Endothelial cell of umbilical vein (primary cell): Measurements from ENCODE around the gene MAP3K21. TPM values are rescaled to one million over a fixed set of nuclear protein-coding genes. Genes with fewer than 3 reads are reported as not detected.
A peak's percentile ranks its signal among the peaks of the same experiment; 100 is the strongest.

Experiments
- BruUV-seq: library from RNA; stranded (reverse); fragments of 400-500 nt; replicated peaks from 2 replicates; lab custom pipeline; 2021; lab: Mats Ljungman, UMichigan
- CTCF ChIA-PET: fragments of 300-600, 350-600 bp; sonication (Branson Sonifier 250); formaldehyde crosslinking; loops from one replicate; lab custom pipeline; 2021; ENCODE audit warnings: antibody characterized with exemption, inconsistent platforms; lab: Charles Lee
- POLR2A ChIA-PET: fragments of 300-600, 350-600 bp; sonication (Branson Sonifier 250); formaldehyde crosslinking; loops from one replicate; lab custom pipeline; 2021; ENCODE audit warnings: antibody characterized with exemption, inconsistent platforms; lab: Charles Lee
- DNase-seq: peaks from one replicate; pipeline ENCODE4 v3.0.0-alpha.2; 2011; ENCODE audit warnings: low read depth, low spot score
- FAIRE-seq: peaks from 2 replicates; lab custom pipeline; 2011; peaks lifted over from hg19 to GRCh38; lab: Jason Lieb, UNC
- H2AFZ ChIP-seq: 2 replicates; pipeline ENCODE4 v1.6.0; 2012; ENCODE audit warnings: low read depth, low read length, control low read depth, inconsistent platforms
- H3K27ac ChIP-seq: 2 replicates; pipeline ENCODE4 v1.5.1; 2011; ENCODE audit warnings: low read depth, mild to moderate bottlenecking, control low read depth, low read length, moderate library complexity; ENCODE audit not compliant: insufficient read depth
- H3K27me3 ChIP-seq, 2 experiments: 2 replicates each; pipeline versions ENCODE4 v1.6.0 to v1.6.1; 2011; ENCODE audit warnings: low read length in 2 of 2, mixed read lengths in 1 of 2; ENCODE audit not compliant: control insufficient read depth in 2 of 2, insufficient read depth in 2 of 2
- H3K36me3 ChIP-seq, 2 experiments: 2 replicates in 1 of 2; 3 replicates in 1 of 2; pipeline ENCODE4 v1.5.1; 2011; ENCODE audit warnings: low read length in 2 of 2, mild to moderate bottlenecking in 1 of 2, moderate library complexity in 1 of 2; ENCODE audit not compliant: control insufficient read depth in 2 of 2, insufficient read depth in 2 of 2; ENCODE audit errors: extremely low read depth in 1 of 2
- H3K4me1 ChIP-seq: 3 replicates; pipeline ENCODE4 v1.5.1; 2011; ENCODE audit warnings: mild to moderate bottlenecking, low read length; ENCODE audit not compliant: control insufficient read depth, insufficient read depth; ENCODE audit errors: extremely low read depth
- H3K4me2 ChIP-seq: 2 replicates; pipeline ENCODE4 v1.6.1; 2011; ENCODE audit warnings: low read length, control low read depth, mixed read lengths; ENCODE audit not compliant: insufficient read depth
- H3K4me3 ChIP-seq, 3 experiments: fragments of 200-600 bp in 1 of 3; sonication (generic), shearing (Covaris generic) in 1 of 3; replicated peaks in 1 of 3; 2 replicates each; pipeline ENCODE4 v1.5.1; 2011 to 2016; ENCODE audit warnings: control low read depth in 3 of 3, low read length in 3 of 3, mild to moderate bottlenecking in 2 of 3, inconsistent platforms in 1 of 3, low read depth in 1 of 3, moderate library complexity in 1 of 3; ENCODE audit not compliant: insufficient read depth in 1 of 3
- H3K79me2 ChIP-seq: 2 replicates; pipeline ENCODE4 v1.6.0; 2012; ENCODE audit warnings: low read length, inconsistent platforms; ENCODE audit not compliant: control insufficient read depth, insufficient read depth
- H3K9ac ChIP-seq: replicated peaks from 2 replicates; pipeline ENCODE3; 2011; ENCODE audit warnings: low read length, control low read depth; ENCODE audit not compliant: insufficient read depth; ENCODE audit errors: extremely low read depth
- H3K9me1 ChIP-seq: replicated peaks from 3 replicates; pipeline ENCODE4 v1.6.0; 2011; ENCODE audit warnings: mild to moderate bottlenecking, low read length; ENCODE audit not compliant: control insufficient read depth, insufficient read depth; ENCODE audit errors: extremely low read depth
- H3K9me3 ChIP-seq: replicated peaks from 2 replicates; pipeline ENCODE4 v1.5.1; 2012; ENCODE audit warnings: low read length, inconsistent platforms; ENCODE audit not compliant: control insufficient read depth, insufficient read depth
- H4K20me1 ChIP-seq: replicated peaks from 2 replicates; pipeline ENCODE3; 2011; ENCODE audit warnings: mild to moderate bottlenecking, low read length; ENCODE audit not compliant: control insufficient read depth, insufficient read depth; ENCODE audit errors: extremely low read depth
- EZH2 ChIP-seq: IDR thresholded peaks from 2 replicates; pipeline ENCODE4 v1.6.1; 2012; ENCODE audit warnings: borderline replicate concordance, low read depth, mild to moderate bottlenecking, moderate library complexity, low read length, inconsistent platforms; ENCODE audit not compliant: severe bottlenecking
- MYC ChIP-seq: IDR thresholded peaks from one replicate; pipeline ENCODE4 v1.6.1; 2011; ENCODE audit warnings: mild to moderate bottlenecking, low read depth, low read length
- POLR2AphosphoS5 ChIP-seq: IDR thresholded peaks from 2 replicates; pipeline ENCODE4 v1.6.1; 2012; ENCODE audit warnings: low read depth, mild to moderate bottlenecking, control low read depth, low read length, moderate library complexity; ENCODE audit not compliant: insufficient read depth
- dilution Hi-C: fragments of 300-500 bp; cut with MboI; formaldehyde crosslinking; loops from one replicate; pipeline ENCODE4 v1.15.0; 2019; ENCODE audit warnings: low sequenced_read_pairs; ENCODE audit not compliant: extremely low pct_ligation_motif_present
- intact Hi-C: fragments of 100-400 bp; cut with micrococcal nuclease; formaldehyde crosslinking; loops from one replicate; pipeline ENCODE4 v1.10.0; 2022
- polyA plus RNA-seq, 4 experiments: library from polyadenylated mRNA; depleted of rRNA in 3 of 4; stranded (reverse) in 3 of 4; unstranded in 1 of 4; fragments of >200 nt; gene quantifications; 2 replicates each; pipeline versions ENCODE4 v1.2.1 to v1.2.3, GENCODE V29; 2011 to 2012; ENCODE audit warnings: missing spikeins in 1 of 4
- total RNA-seq: library from RNA; stranded (reverse); gene quantifications from 2 replicates; pipeline ENCODE4 v1.2.3, GENCODE V29; 2021
- TF ChIP-seq, protein P1 (sequence below): IDR thresholded peaks from 2 replicates; pipeline ENCODE4 v1.6.1; 2011; ENCODE audit not compliant: insufficient read depth, insufficient read length
- TF ChIP-seq, protein P2 (sequence below), 2 donors: IDR thresholded peaks; 1 replicate in 1 of 2; 2 replicates in 1 of 2; pipeline ENCODE4 v1.5.1; 2011; ENCODE audit warnings: low read length in 2 of 2, mild to moderate bottlenecking in 2 of 2, moderate library complexity in 2 of 2, control low read depth in 1 of 2, inconsistent platforms in 1 of 2, low read depth in 1 of 2; ENCODE audit not compliant: insufficient read depth in 1 of 2; ENCODE audit errors: extremely low read depth in 1 of 2

Gene MAP3K21
- total and polyA plus RNA-seq, 2 donors (not counting 3 experiments of a cell fraction or from before 2014, with no cell fraction given): 0.65 to 0.95 TPM

DNA sequence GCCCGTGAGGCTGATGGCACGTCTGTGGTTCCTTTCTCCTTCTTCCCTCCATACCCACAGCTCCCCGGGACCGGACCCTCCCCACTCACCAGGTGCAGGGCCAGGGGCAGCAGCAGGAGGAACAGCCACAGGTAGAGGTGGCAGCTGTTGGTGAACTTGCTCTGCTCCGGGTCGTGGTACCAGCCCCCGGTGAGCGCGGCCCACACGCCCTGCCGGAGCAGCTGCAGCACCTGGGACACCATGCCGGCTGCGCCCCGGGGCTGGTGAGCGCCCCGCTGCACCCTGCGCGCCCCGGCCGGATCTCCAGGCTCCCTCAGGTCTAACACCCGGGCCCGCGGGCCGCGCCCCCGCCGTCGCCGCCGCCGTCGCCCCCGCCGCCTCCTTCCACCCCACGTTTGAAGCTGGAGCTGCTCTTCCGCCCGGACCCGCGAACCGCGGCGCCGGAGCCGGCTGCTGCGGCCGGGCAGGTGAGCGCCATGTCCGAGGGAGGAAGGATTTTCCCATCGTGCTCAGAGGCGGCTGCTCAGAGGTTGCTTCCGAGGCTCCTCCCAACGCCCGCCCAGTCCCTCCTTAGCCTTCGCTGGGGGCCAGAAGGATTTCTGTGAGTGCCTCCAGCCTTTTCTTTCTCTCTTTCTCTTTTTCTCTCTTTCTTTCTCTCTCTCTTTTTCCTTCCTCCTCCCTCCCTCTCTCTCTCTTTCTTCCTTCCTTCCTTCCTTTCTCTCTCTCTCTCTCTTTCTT lies 32.1 kb upstream of the MAP3K21 start, which contains the start of gene PCNX2:
PCNX2 (minus strand) TSS at position 489 of the 738 bp plus-strand sequence; CDS start at position 242, 247 bp downstream.
- H3K9me1 ChIP-seq: no peaks in the 10 kb centered on the region
- TF ChIP-seq, protein P1, sequence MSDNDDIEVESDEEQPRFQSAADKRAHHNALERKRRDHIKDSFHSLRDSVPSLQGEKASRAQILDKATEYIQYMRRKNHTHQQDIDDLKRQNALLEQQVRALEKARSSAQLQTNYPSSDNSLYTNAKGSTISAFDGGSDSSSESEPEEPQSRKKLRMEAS: no peak
- TF ChIP-seq, protein P2, sequence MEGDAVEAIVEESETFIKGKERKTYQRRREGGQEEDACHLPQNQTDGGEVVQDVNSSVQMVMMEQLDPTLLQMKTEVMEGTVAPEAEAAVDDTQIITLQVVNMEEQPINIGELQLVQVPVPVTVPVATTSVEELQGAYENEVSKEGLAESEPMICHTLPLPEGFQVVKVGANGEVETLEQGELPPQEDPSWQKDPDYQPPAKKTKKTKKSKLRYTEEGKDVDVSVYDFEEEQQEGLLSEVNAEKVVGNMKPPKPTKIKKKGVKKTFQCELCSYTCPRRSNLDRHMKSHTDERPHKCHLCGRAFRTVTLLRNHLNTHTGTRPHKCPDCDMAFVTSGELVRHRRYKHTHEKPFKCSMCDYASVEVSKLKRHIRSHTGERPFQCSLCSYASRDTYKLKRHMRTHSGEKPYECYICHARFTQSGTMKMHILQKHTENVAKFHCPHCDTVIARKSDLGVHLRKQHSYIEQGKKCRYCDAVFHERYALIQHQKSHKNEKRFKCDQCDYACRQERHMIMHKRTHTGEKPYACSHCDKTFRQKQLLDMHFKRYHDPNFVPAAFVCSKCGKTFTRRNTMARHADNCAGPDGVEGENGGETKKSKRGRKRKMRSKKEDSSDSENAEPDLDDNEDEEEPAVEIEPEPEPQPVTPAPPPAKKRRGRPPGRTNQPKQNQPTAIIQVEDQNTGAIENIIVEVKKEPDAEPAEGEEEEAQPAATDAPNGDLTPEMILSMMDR (IDR thresholded peaks at IDR 0.05; ENCODE audit: extremely low read depth in 1 of 2, insufficient read depth in 1 of 2, low read depth in 1 of 2, low read length in 2 of 2): no peak
- TF ChIP-seq POLR2AphosphoS5 (peak; percentile 26), EZH2 (no peak), MYC (no peak)
- DNase-seq (peak; percentile 8), FAIRE-seq (no peak)
- intact Hi-C loops: no loop called here
- peak within 1 kb of the TSS; percentile 95 for H3K4me2 ChIP-seq
- peaks cover 1 to 5% of the 10 kb centered on the region in 2 experiments for H3K27me3 ChIP-seq
- peak within 1 kb of the TSS; percentile 64 for H3K9ac ChIP-seq
- H3K27ac ChIP-seq: peak within 1 kb of the TSS; percentile 43
- no peaks in the 10 kb centered on the region for H3K36me3 ChIP-seq
- BruUV-seq: no TSS peak
- H4K20me1 ChIP-seq: no peaks in the 10 kb centered on the region
- H3K4me3 ChIP-seq: peak within 1 kb of the TSS; percentile 77 to 96 (median 82)
- no peaks in the 10 kb centered on the region for H3K79me2 ChIP-seq
- peaks cover 7% of the 10 kb centered on the region for H3K4me1 ChIP-seq
- peak within 1 kb of the TSS; percentile 100 for H2AFZ ChIP-seq
- no peaks in the 10 kb centered on the region for H3K9me3 ChIP-seq
- dilution Hi-C loops: no loop called here
- ChIA-PET CTCF (interaction anchor here (4.4 kb wide), 1 partner anchor 9 kb away, joined by 23 read pairs; no protein-coding TSS in a partner anchor), POLR2A (no interaction called here)
